CD14-positive monocyte (primary cell): ENCODE data around the gene SPG7. TPM values are rescaled to one million over a fixed set of nuclear protein-coding genes. Genes with fewer than 3 reads are reported as not detected.

Experiments used
- DNase-seq, 3 donors: peaks; one replicate each; pipeline ENCODE4 v3.0.0-alpha.2; 2011 to 2022
- H2AFZ ChIP-seq: 2 replicates; pipeline ENCODE4 v1.6.0; 2012; ENCODE audit warnings: mild to moderate bottlenecking, low read depth, low read length, inconsistent platforms; ENCODE audit not compliant: insufficient read depth, poor library complexity, severe bottlenecking
- H3K27ac ChIP-seq, 2 donors: 1 replicate in 1 of 2; 2 replicates in 1 of 2; pipeline ENCODE4 v1.5.1; 2012 to 2013; ENCODE audit warnings: low read length in 2 of 2, control low read depth in 1 of 2, inconsistent platforms in 1 of 2, low read depth in 1 of 2, mild to moderate bottlenecking in 1 of 2
- H3K27me3 ChIP-seq, 2 donors: one replicate each; pipeline versions ENCODE4 v1.6.0 to v1.6.1; 2011 to 2013; ENCODE audit warnings: low read length in 2 of 2; ENCODE audit not compliant: control insufficient read depth in 2 of 2, insufficient read depth in 2 of 2
- H3K36me3 ChIP-seq, 2 donors: replicated peaks in 1 of 2; 1 replicate in 1 of 2; 2 replicates in 1 of 2; pipeline versions ENCODE4 v1.5.1 to v1.6.1; 2012 to 2013; ENCODE audit warnings: low read length in 2 of 2, control low read depth in 1 of 2, inconsistent platforms in 1 of 2, mild to moderate bottlenecking in 1 of 2; ENCODE audit not compliant: insufficient read depth in 2 of 2, control insufficient read depth in 1 of 2
- H3K4me1 ChIP-seq, 2 donors: 1 replicate in 1 of 2; 2 replicates in 1 of 2; pipeline versions ENCODE4 v1.5.1 to v1.6.1; 2012 to 2013; ENCODE audit warnings: low read length in 2 of 2, control low read depth in 1 of 2, inconsistent platforms in 1 of 2, mild to moderate bottlenecking in 1 of 2, moderate library complexity in 1 of 2; ENCODE audit not compliant: insufficient read depth in 2 of 2, control insufficient read depth in 1 of 2
- H3K4me2 ChIP-seq: replicated peaks from 2 replicates; pipeline ENCODE3; 2012; ENCODE audit warnings: low read length, moderate library complexity, mild to moderate bottlenecking; ENCODE audit not compliant: poor library complexity, severe bottlenecking; ENCODE audit errors: extremely low read depth
- H3K4me3 ChIP-seq, 3 experiments: fragments of 200-600 bp in 1 of 3; sonication (generic) in 1 of 3; replicated peaks in 1 of 3; 1 replicate in 2 of 3; 2 replicates in 1 of 3; pipeline ENCODE4 v1.5.1; 2011 to 2013; ENCODE audit warnings: low read length in 3 of 3, mild to moderate bottlenecking in 3 of 3, control low read depth in 2 of 3, low read depth in 2 of 3, inconsistent platforms in 1 of 3, moderate library complexity in 1 of 3
- H3K79me2 ChIP-seq: 2 replicates; pipeline ENCODE4 v1.6.0; 2012; ENCODE audit warnings: mild to moderate bottlenecking, control low read depth, inconsistent platforms, low read length, moderate library complexity; ENCODE audit not compliant: insufficient read depth
- H3K9ac ChIP-seq: 2 replicates; pipeline ENCODE4 v1.6.0; 2017; ENCODE audit warnings: low read length, mild to moderate bottlenecking; ENCODE audit not compliant: insufficient read depth, poor library complexity, severe bottlenecking
- H3K9me3 ChIP-seq, 2 donors: replicated peaks in 1 of 2; 1 replicate in 1 of 2; 2 replicates in 1 of 2; pipeline versions ENCODE4 v1.5.1 to v1.6.1; 2012 to 2013; ENCODE audit warnings: low read length in 2 of 2, control low read depth in 1 of 2; ENCODE audit not compliant: control insufficient read depth in 1 of 2, insufficient read depth in 1 of 2
- H4K20me1 ChIP-seq: 2 replicates; pipeline ENCODE4 v1.6.0; 2012; ENCODE audit warnings: mild to moderate bottlenecking, low read length, control low read depth, moderate library complexity; ENCODE audit not compliant: insufficient read depth
- H3K27ac Mint-ChIP-seq, 7 donors: one replicate each; pipeline ENCODE4 v1.8.0; 2020; ENCODE audit warnings: mild to moderate bottlenecking in 7 of 7, mixed read lengths in 7 of 7, moderate library complexity in 6 of 7, inconsistent platforms in 2 of 7
- H3K27me3 Mint-ChIP-seq, 3 donors: one replicate each; pipeline ENCODE4 v1.8.0; 2021 to 2022; ENCODE audit warnings: low read depth in 3 of 3, mild to moderate bottlenecking in 3 of 3, mixed read lengths in 3 of 3, moderate library complexity in 3 of 3, inconsistent platforms in 1 of 3
- H3K36me3 Mint-ChIP-seq, 2 donors: one replicate each; pipeline ENCODE4 v1.8.0; 2020; ENCODE audit warnings: mixed read lengths in 2 of 2, inconsistent platforms in 1 of 2, mild to moderate bottlenecking in 1 of 2
- H3K4me1 Mint-ChIP-seq: one replicate; pipeline ENCODE4 v1.8.0; 2020; ENCODE audit warnings: mild to moderate bottlenecking, mixed read lengths
- H3K4me3 Mint-ChIP-seq, 2 donors: one replicate each; pipeline ENCODE4 v1.8.0; 2020; ENCODE audit warnings: mild to moderate bottlenecking in 2 of 2, mixed read lengths in 2 of 2, moderate library complexity in 1 of 2
- H3K9me3 Mint-ChIP-seq, 7 donors: one replicate each; pipeline ENCODE4 v1.8.0; 2020 to 2022; ENCODE audit warnings: mixed read lengths in 7 of 7, mild to moderate bottlenecking in 6 of 7, moderate library complexity in 6 of 7, inconsistent platforms in 2 of 7
- CTCF ChIP-seq: fragments of 200-600 bp; IDR thresholded peaks from one replicate; pipeline ENCODE4 v1.8.0; 2022; ENCODE audit warnings: antibody characterized with exemption, mild to moderate bottlenecking
- WGBS: methylation state at CpG from one replicate; pipeline ENCODE4 v1.1.5; 2013; ENCODE audit warnings: missing lambda C conversion rate; ENCODE audit not compliant: insufficient coverage; 5-methylcytosine and 5-hydroxymethylcytosine counted together
- intact Hi-C, 2 donors: fragments of 100-400 bp; cut with micrococcal nuclease; formaldehyde crosslinking; loops; one replicate each; pipeline versions ENCODE4 v1.15.0 to v1.15.1; 2023
- polyA plus RNA-seq, 3 donors: library from polyadenylated mRNA; depleted of rRNA in 1 of 3; unstranded in 2 of 3; stranded (reverse) in 1 of 3; fragments of 300-500 nt in 2 of 3; fragments of >200 nt in 1 of 3; fragmentation: Illumina TruSeq in 2 of 3; gene quantifications; 1 replicate in 2 of 3; 2 replicates in 1 of 3; pipeline ENCODE4 v1.2.3, GENCODE V29; 2012 to 2021

SPG7 gene
- polyA plus RNA-seq, 3 donors, result 30.3 to 120 (median 34.4) TPM

- Histone ChIP-seq H3K79me2 (peaks cover 47% of the 10 kb centered on the region), H3K4me2 (peak overlapping the region; percentile 95), H3K27ac (peak overlapping the region; percentile 66 to 90), H3K36me3 (peaks cover 16 to 22% of the 10 kb centered on the region in 2 donors), H3K9ac (peak overlapping the region; percentile 94), H3K4me1 (peaks cover 38 to 49% of the 10 kb centered on the region in 2 donors), H3K4me3 (peak overlapping the region; percentile 51 to 88 (median 56)), H2AFZ (peak overlapping the region; percentile 75), H3K9me3 (no peaks in the 10 kb centered on the region), H4K20me1 (peaks cover 6% of the 10 kb centered on the region), H3K27me3 (no peaks in the 10 kb centered on the region)
- intact Hi-C loops, result loop anchor here (2.0 to 10.0 kb wide), 5 partner anchors 17 to 653 kb away; partner anchors contain the start of genes ANKRD11 (in 1 of the 2), GALNS (in 1 of the 2) and TRAPPC2L (in 1 of the 2)
- Mint-ChIP-seq H3K4me3 (peak overlapping the region; percentile 69 to 78), H3K27me3 (no peaks in the 10 kb centered on the region), H3K4me1 (peaks cover 38% of the 10 kb centered on the region), H3K27ac (peak overlapping the region; percentile 46 to 83 (median 71)), H3K9me3 (no peaks in the 10 kb centered on the region), H3K36me3 (peaks cover 16 to 25% of the 10 kb centered on the region in 2 donors)
- TF ChIP-seq CTCF, result no peak
- no peak for DNase-seq
- WGBS, result 2% methylated on average over 32 of the region's 42 CpGs
Observed at GRCh38 chr16:89507214-89507833, 879 bp upstream of the SPG7 start.

- H3K4me3 ChIP-seq, result no peak overlapping the region
- Mint-ChIP-seq H3K36me3 (peaks cover 33 to 46% of the 10 kb centered on the region in 2 donors), H3K4me3 (no peak overlapping the region), H3K27me3 (no peaks in the 10 kb centered on the region), H3K9me3 (no peaks in the 10 kb centered on the region), H3K27ac (no peak overlapping the region), H3K4me1 (peaks cover 28% of the 10 kb centered on the region)
- H3K9ac ChIP-seq, result no peak overlapping the region
- H3K36me3 ChIP-seq, result peaks cover 33 to 51% of the 10 kb centered on the region in 2 donors
- peaks cover 29 to 38% of the 10 kb centered on the region in 2 donors for H3K4me1 ChIP-seq
- H3K9me3 ChIP-seq, result no peaks in the 10 kb centered on the region
- peaks cover 6% of the 10 kb centered on the region for H4K20me1 ChIP-seq
- TF ChIP-seq CTCF, result no peak
- no peak overlapping the region for H3K4me2 ChIP-seq
- H3K79me2 ChIP-seq, result peaks cover 47% of the 10 kb centered on the region
- DNase-seq, result no peak
- intact Hi-C loops, result no loop called here
- H3K27me3 ChIP-seq, result no peaks in the 10 kb centered on the region
- H2AFZ ChIP-seq, result no peak overlapping the region
- H3K27ac ChIP-seq, result no peak overlapping the region
- 100% methylated on average over 5 of the region's 9 CpGs for WGBS
Observed at GRCh38 chr16:89510526-89510925, 2.3 kb downstream of the SPG7 start.
